OCI-LY1 (cell line): ENCODE results near the gene TCTN2.

Experiments
- H2AFZ ChIP-seq: fragments of 200-600 bp; sonication (generic), shearing (Covaris generic); 2 replicates; pipeline ENCODE4 v1.6.0; 2014; ENCODE audit warnings: antibody characterized with exemption, mild to moderate bottlenecking, low read length
- H3F3A ChIP-seq: fragments of 200-600 bp; sonication (generic), shearing (Covaris generic); 2 replicates; pipeline ENCODE4 v1.6.0; 2014; ENCODE audit warnings: mild to moderate bottlenecking, antibody characterized with exemption, low read length, moderate library complexity; ENCODE audit not compliant: insufficient read depth
- H3K27ac ChIP-seq: fragments of 200-600 bp; sonication (generic); 2 replicates; pipeline ENCODE4 v1.5.1; 2014; ENCODE audit warnings: low read length, mixed run types, mild to moderate bottlenecking, low read depth; ENCODE audit not compliant: poor library complexity, severe bottlenecking
- H3K27me3 ChIP-seq: fragments of 200-600 bp; sonication (generic); 2 replicates; pipeline ENCODE4 v1.6.0; 2014; ENCODE audit warnings: antibody characterized with exemption, mild to moderate bottlenecking, low read length, moderate library complexity; ENCODE audit not compliant: insufficient read depth
- H3K36me3 ChIP-seq: fragments of 200-600 bp; sonication (generic); 2 replicates; pipeline ENCODE4 v1.6.1; 2014; ENCODE audit warnings: mild to moderate bottlenecking, antibody characterized with exemption, low read length, moderate library complexity, mixed read lengths; ENCODE audit not compliant: insufficient read depth
- H3K4me1 ChIP-seq: fragments of 200-600 bp; sonication (generic); 2 replicates; pipeline ENCODE4 v1.5.1; 2014; ENCODE audit warnings: mild to moderate bottlenecking, low read length, moderate library complexity; ENCODE audit not compliant: insufficient read depth, severe bottlenecking
- H3K4me2 ChIP-seq: fragments of 200-600 bp; sonication (generic), shearing (Covaris generic); 2 replicates; pipeline ENCODE4 v1.6.1; 2014; ENCODE audit warnings: low read length
- H3K4me3 ChIP-seq: fragments of 200-600 bp; sonication (generic); 2 replicates; pipeline ENCODE4 v1.5.1; 2014; ENCODE audit warnings: low read length, low read depth, mild to moderate bottlenecking, mixed read lengths; ENCODE audit not compliant: poor library complexity, severe bottlenecking
- H3K79me2 ChIP-seq: fragments of 200-600 bp; shearing (Covaris generic); 2 replicates; pipeline ENCODE4 v1.6.1; 2016; ENCODE audit warnings: mixed run types, low read length, mixed read lengths; ENCODE audit not compliant: insufficient read depth
- H3K9ac ChIP-seq: fragments of 200-600 bp; sonication (generic), shearing (Covaris generic); 2 replicates; pipeline ENCODE4 v1.6.1; 2014; ENCODE audit warnings: mild to moderate bottlenecking, low read length, mixed read lengths
- H3K9me2 ChIP-seq: fragments of 200-600 bp; sonication (generic), shearing (Covaris generic); 2 replicates; pipeline ENCODE4 v1.6.1; 2014; ENCODE audit warnings: low read depth, mild to moderate bottlenecking, low read length, mixed read lengths
- H3K9me3 ChIP-seq: fragments of 200-600 bp; shearing (Covaris generic); 2 replicates; pipeline ENCODE4 v1.6.1; 2014; ENCODE audit warnings: low read length, mixed read lengths
- H4K20me1 ChIP-seq: fragments of 200-600 bp; sonication (generic), shearing (Covaris generic); 2 replicates; pipeline ENCODE4 v1.6.0; 2016; ENCODE audit warnings: mild to moderate bottlenecking, low read length; ENCODE audit not compliant: insufficient read depth
- EZH2 ChIP-seq: fragments of 200-600 bp; sonication (generic), shearing (Covaris generic); IDR thresholded peaks from 2 replicates; pipeline ENCODE4 v1.8.0; 2017; ENCODE audit warnings: borderline replicate concordance, mixed run types, mild to moderate bottlenecking, antibody characterized with exemption, low read length, moderate library complexity, mixed read lengths
- TF ChIP-seq, protein P1 (sequence below): fragments of 200-600 bp; sonication (generic), shearing (Covaris generic); IDR thresholded peaks from 2 replicates; pipeline ENCODE4 v1.5.1; 2017; ENCODE audit warnings: mild to moderate bottlenecking, antibody characterized with exemption, low read length, moderate library complexity, mixed read lengths

The TCTN2 gene

DNA sequence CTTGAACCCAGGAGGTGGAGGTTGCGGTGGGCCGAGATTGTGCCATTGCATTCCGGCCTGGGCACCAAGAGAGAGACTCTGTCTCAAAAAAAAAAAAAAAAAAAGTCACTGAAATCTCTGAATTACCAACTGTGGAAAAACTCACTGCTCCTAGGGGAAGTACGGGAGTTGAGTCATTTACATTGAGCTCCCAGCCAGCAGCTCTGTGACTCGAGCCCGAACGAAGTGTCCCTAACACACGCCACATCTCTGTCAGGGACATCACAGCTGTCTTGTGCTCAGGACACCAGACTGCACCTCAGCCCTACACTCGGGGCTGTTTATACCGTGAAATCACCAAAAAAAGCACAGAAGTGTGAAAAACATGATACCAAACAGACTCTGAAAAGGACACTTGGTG lies 62.3 kb downstream of the TCTN2 start:
- Histone ChIP-seq H3K9ac (no peak overlapping the region), H3K27me3 (no peaks in the 10 kb centered on the region), H3K9me2 (no peaks in the 10 kb centered on the region), H3K36me3 (peaks cover 94% of the 10 kb centered on the region), H3K4me3 (no peak overlapping the region), H4K20me1 (no peaks in the 10 kb centered on the region), H2AFZ (no peak overlapping the region), H3K4me2 (no peak overlapping the region), H3K27ac (no peak overlapping the region), H3K9me3 (no peaks in the 10 kb centered on the region), H3K79me2 (no peaks in the 10 kb centered on the region), H3F3A (no peaks in the 10 kb centered on the region), H3K4me1 (no peaks in the 10 kb centered on the region)
- TF ChIP-seq, protein P1, sequence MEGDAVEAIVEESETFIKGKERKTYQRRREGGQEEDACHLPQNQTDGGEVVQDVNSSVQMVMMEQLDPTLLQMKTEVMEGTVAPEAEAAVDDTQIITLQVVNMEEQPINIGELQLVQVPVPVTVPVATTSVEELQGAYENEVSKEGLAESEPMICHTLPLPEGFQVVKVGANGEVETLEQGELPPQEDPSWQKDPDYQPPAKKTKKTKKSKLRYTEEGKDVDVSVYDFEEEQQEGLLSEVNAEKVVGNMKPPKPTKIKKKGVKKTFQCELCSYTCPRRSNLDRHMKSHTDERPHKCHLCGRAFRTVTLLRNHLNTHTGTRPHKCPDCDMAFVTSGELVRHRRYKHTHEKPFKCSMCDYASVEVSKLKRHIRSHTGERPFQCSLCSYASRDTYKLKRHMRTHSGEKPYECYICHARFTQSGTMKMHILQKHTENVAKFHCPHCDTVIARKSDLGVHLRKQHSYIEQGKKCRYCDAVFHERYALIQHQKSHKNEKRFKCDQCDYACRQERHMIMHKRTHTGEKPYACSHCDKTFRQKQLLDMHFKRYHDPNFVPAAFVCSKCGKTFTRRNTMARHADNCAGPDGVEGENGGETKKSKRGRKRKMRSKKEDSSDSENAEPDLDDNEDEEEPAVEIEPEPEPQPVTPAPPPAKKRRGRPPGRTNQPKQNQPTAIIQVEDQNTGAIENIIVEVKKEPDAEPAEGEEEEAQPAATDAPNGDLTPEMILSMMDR = no peak

DNA sequence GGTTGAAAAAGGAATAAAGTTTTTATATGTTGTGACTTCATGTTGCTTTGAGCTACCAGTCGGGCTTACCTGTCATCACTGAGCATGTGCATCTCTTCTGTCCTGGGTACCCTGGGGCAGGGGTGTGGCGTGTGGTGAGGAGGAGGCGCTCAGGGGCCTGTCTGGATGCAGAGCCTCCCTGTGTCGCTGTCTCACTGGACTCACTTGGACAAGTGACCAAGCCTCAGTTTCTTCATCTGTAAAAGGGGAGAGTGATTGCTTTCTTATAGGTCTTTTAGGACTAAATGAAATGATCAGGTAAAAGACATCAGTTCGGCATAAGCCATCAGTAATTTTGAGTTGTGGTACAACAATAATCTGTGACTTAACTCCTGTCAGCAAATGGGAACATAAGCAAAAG lies 63.4 kb downstream of the TCTN2 start:
- H3K9ac ChIP-seq = no peak overlapping the region
- no peak for TF ChIP-seq EZH2
- TF ChIP-seq, protein P1 = no peak
- no peaks in the 10 kb centered on the region for H3K27me3 ChIP-seq

DNA sequence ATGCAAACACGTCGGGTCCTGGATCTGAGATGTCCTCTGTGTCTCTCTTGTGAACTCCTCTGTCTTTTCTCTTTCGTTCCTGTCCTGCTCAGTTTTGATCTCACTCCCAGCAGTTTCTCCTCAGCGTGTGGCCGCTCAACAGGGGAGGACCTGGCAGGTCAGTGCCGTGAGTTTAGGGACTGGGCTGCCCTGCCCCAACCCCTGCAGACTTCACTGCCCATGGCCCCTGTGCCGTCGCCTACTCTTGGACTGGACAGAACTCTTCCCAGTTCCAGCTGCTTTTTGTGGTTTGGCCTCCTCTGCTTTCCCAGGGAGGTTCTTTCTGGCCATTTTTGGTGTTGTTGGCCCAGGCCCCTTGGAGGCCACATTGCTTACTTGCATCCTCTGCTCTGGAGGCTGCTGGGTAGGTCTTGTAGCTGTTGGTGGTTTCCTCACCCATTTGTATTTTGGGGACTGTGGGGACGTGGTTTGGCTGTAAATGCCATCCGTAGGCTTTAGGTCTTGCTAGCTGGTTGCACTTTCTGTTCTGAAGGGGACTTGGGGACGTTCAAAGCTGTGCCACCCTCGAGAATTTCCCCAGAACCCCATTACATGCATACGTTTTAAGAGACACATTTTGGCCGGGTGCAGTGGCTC lies 71.1 kb downstream of the TCTN2 start:
- H3K9me3 ChIP-seq = no peaks in the 10 kb centered on the region
- peaks cover 80% of the 10 kb centered on the region for H3K36me3 ChIP-seq
- H3K9ac ChIP-seq = no peak overlapping the region
- no peaks in the 10 kb centered on the region for H3K27me3 ChIP-seq
- H3K27ac ChIP-seq = peak overlapping the region; percentile 65
- TF ChIP-seq EZH2 = no peak
- TF ChIP-seq, protein P1 = no peak
- H2AFZ ChIP-seq = no peak overlapping the region
- peaks cover 14% of the 10 kb centered on the region for H3K4me1 ChIP-seq
- no peaks in the 10 kb centered on the region for H3K79me2 ChIP-seq
- H3K4me3 ChIP-seq = no peak overlapping the region
- H3F3A ChIP-seq = 0 out of 2 replicates have a peak, but pooled peaks cover 5% of the 10 kb centered on the region
- H3K4me2 ChIP-seq = no peak overlapping the region; the same call in 1 of the 2 replicates
- no peaks in the 10 kb centered on the region for H4K20me1 ChIP-seq
- no peaks in the 10 kb centered on the region for H3K9me2 ChIP-seq

More for the DNA sequence above, 63.4 kb downstream of the TCTN2 start:
- Histone ChIP-seq H3K79me2 (no peaks in the 10 kb centered on the region), H3F3A (no peaks in the 10 kb centered on the region), H3K4me2 (no peak overlapping the region), H3K27ac (no peak overlapping the region), H2AFZ (no peak overlapping the region), H3K9me2 (no peaks in the 10 kb centered on the region), H3K9me3 (no peaks in the 10 kb centered on the region), H4K20me1 (no peaks in the 10 kb centered on the region), H3K36me3 (peaks cover 94% of the 10 kb centered on the region), H3K4me1 (no peaks in the 10 kb centered on the region), H3K4me3 (no peak overlapping the region)
